NCI-H1694 (cell line): ENCODE results near the gene NFKB2.

Experiments used
- DNase-seq: peaks from one replicate; lab custom pipeline; 2025; lab: John Stamatoyannopoulos, UW

Gene NFKB2

DNA sequence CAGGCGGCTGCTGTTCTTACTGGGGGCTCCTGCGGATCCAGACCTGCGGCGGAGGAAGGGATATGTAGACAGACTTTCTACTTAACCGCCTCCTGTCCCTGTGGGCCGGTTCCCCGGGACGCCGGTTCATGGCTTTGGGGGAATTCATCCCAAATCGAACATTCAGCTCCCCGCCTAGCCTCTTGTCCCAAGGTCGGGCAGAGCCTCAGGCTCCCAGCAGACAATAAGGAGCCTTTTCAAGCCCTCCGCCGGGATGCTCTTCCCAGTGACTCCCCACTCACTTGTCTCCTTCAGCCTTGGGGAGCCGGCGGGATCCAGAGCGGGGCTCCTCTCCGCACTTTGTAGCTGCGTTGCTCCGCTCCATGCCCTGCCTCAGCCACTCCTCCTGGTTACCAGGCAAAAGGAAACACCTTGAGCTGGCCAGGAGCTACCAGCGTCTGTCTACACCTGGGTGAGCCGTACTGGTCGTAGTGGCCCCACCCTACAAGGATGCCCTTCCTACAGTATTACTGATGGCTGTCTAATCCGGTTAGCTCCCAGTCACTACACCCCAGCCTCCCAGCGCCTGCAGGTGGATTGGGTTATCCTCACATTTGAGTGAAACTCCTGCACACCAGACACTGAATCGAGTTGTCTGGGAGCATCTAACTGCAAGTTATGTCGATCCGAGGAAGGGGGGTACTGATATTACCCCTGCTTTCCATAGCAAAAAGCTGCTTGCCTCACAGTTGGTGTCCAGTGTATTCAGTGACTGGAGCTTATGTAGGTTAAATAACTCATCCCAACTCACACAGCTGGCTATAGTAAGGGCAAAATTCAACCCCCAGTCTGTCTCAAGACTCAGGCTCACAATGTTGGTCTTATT is 55.8 kb downstream of the NFKB2 start, which contains the start of gene C10orf95:
Gene C10orf95 (minus strand): TSS at position 439 of the 865 bp plus-strand sequence. CDS start 450 bp downstream, outside the sequence.
- no peak for DNase-seq
